GM21381 (cell line): ENCODE measurements around the gene CCDC172.

Experiments used
- ATAC-seq: cut with Tn5 transposase; IDR thresholded peaks from one replicate; pipeline ENCODE4 v1.9.1; 2021; ENCODE audit warnings: mild to moderate bottlenecking, moderate library complexity; ENCODE audit not compliant: unreplicated experiment

Gene CCDC172, protein sequence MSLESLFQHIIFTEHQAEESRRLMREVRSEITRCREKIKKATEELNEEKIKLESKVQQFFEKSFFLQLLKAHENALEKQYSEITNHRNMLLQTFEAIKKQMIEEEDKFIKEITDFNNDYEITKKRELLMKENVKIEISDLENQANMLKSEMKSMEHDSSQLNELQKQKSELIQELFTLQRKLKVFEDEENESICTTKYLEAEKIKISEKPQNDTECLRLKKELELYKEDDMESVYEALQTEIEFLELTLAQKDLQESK

GRCh38 chr10:116324227-116324950, at the start of gene CCDC172:
Gene CCDC172, plus strand, starts transcription at chr10:116324448. Its CDS starts 564 bp downstream, at chr10:116325012.
- no peak for ATAC-seq

GRCh38 chr10:116276981-116277380, 47.3 kb upstream of the CCDC172 start:
- no peak for ATAC-seq

DNA sequence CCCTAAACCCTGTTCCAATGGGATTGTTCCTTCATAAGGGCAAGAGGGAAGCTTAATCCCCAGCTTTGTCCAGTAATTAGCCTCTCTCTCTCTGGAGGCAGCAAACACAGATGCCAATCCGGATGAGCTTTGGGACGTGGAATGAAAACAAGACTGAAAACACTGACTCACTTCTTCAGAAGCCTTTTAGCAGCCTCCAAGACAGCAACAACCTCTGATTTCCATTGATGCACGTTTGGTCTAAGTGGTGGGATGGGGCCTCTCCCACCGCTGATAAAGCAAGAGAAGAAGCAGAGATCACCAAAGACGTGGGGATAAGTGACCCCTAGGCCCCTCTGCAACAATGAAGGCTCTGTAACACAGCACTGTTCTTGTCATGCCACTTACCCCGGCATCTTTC, 45.4 kb upstream of the CCDC172 start:
- no peak for ATAC-seq

- no peak for ATAC-seq
Observed at GRCh38 chr10:116281775-116282174, 42.5 kb upstream of the CCDC172 start.

GRCh38 chr10:116286626-116287200, 37.5 kb upstream of the CCDC172 start:
- no peak for ATAC-seq

GRCh38 chr10:116287906-116288501, 36.2 kb upstream of the CCDC172 start:
- no peak for ATAC-seq

GRCh38 chr10:116289652-116290051, 34.6 kb upstream of the CCDC172 start:
- no peak for ATAC-seq

- ATAC-seq = no peak
Observed at GRCh38 chr10:116292493-116292892, 31.8 kb upstream of the CCDC172 start.

DNA sequence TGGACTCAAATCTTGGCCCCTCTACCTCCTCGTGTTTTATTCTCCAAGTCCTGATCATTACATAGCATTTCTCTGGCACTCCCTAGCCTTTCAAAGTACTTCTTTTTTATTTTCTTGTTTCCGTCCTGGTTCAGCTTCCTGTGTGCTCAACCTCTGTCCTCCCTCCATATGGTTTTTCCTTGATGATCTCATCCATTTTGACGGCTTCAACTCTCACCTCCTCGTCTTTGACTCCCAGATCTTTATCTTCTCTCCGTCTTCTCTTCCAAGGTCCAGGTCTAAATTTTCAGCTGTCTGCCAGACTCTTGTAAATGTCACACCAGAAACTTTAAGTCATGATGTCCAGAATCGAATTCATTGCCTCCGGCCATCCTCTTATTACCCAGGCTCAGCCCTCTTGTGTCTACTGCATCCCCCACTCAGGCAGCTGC, 27.9 kb upstream of the CCDC172 start:
- ATAC-seq = no peak

- no peak for ATAC-seq
Observed at GRCh38 chr10:116298586-116298985, 25.7 kb upstream of the CCDC172 start.

DNA sequence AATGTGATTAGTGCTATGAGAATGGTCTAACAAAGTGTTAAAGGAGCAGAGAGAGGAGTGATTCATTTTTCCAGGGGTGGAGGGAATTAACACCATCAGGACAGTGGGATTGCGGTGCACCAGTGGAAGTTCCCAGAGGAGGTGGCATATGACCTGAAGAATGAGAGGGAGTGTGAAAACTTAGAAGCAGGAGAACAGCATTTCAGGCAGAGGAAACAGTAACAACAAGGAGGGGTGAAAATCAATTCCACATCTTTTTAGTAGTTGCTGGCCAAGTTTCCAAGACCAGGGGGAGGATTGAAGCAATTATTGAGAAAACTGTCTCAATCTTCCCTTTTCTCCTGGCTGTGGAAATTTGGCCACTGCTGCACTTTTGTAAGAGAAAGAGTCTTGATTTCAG, 23.7 kb upstream of the CCDC172 start:
- ATAC-seq = no peak

- no peak for ATAC-seq
Observed at GRCh38 chr10:116304923-116305322, 19.3 kb upstream of the CCDC172 start.

DNA sequence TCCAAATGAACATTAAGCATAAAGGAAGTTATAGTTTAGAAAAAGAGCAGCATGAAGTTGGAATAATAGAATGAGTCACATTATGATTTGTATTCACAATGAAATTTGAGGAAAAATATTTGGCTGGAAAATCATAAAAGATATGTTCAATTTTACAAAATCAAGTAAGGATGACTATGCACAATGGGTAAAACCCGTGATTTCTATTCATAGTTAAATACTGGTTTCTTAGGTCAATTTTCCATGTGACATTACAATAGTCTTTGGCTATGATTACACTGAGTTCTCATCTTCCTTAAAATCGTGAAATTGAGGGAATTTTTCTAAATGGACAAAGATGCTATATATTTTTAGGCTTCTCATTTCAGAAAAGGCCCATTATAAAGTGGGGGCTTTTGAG, 17.4 kb upstream of the CCDC172 start:
- no peak for ATAC-seq

GRCh38 chr10:116307455-116307854, 16.8 kb upstream of the CCDC172 start:
- no peak for ATAC-seq

DNA sequence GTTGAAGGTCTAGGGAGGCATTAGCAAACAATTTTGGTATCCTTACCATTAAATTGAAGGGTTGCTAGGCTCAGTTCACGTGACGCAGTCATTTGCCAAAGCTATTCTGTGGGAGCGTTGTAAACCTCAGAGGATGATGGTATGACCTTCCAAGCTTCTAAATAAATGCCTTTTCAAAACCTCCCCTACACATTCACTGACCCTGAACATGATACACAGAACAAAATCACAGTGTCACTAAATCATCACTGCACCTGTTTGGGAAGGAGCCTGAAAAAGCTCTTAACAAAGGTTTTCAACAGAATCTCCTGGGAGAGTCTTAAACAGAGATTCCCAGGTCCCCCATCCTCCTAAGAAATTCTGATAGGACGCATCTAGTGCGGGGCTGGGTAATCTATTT, 13.2 kb upstream of the CCDC172 start:
- ATAC-seq = no peak

DNA sequence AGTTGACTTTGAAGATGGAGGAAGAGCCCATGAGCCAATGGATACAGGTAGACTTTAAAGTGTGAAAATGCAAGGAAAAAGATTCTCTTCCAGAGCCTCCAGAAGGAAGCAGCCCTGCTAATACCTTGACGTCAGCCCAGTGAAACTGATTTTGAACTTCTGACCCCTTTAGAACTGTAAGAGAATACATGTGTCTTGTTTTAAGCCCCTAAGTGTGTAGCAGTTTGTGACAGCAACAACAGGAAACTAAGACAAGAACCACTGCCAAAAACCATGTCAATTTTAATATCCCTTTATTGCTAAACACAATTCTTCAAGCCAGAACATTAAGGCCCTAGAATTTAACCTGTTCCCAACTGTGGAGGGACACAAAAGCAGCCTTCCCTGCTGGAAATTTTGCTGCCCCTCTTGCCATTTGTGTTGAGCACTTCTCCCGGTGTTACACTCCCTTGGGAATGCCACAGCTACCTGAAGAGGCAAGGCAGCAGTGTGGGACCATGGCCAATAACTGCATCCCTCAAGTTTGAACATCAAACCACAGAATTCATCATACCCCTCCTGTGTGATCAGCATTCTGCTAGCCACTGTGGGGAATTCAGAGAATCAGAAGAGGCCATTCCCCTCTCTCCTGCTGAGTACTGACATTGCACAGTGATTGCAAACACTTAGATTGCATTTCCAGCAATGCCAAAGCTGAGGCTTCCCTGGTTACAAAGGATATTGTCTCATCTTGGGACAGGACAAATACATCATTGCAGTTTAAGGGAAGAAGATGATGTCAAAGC, 12.3 kb upstream of the CCDC172 start:
- ATAC-seq = no peak

- no peak for ATAC-seq
Observed at GRCh38 chr10:116312548-116312947, 11.7 kb upstream of the CCDC172 start.

DNA sequence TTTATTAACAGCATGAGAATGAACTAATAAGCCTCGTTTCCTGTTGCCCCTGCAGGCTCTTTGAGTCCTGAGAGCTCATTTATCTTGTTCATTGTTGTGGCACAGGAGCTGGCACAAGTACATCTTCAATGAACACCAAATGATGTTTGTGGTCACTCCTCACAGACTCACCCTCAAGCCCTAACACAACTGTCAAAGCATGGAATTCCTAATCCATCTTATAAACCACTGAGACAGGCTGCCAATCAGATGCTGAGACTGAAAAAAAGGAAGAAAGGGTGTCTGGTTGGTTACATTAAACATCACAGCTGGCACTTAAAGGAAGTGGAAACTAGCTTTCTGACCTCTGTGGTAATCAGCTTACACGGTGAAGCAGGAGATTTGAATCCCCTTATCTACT, 7.7 kb upstream of the CCDC172 start:
- no peak for ATAC-seq

GRCh38 chr10:116324951-116325635, 845 bp downstream of the CCDC172 start:
- ATAC-seq = no peak

GRCh38 chr10:116325987-116326386, 1.7 kb downstream of the CCDC172 start:
- ATAC-seq = no peak
